Endothelial cell of umbilical vein (primary cell): ENCODE measurements around the gene SH3BP2. TPM values are rescaled to one million over a fixed set of nuclear protein-coding genes. Genes with fewer than 3 reads are reported as not detected.

ENCODE experiments used
- BruUV-seq: library from RNA; stranded (reverse); fragments of 400-500 nt; replicated peaks from 2 replicates; lab custom pipeline; 2021; lab: Mats Ljungman, UMichigan
- CTCF ChIA-PET: fragments of 300-600, 350-600 bp; sonication (Branson Sonifier 250); formaldehyde crosslinking; loops from one replicate; lab custom pipeline; 2021; ENCODE audit warnings: antibody characterized with exemption, inconsistent platforms; lab: Charles Lee
- POLR2A ChIA-PET: fragments of 300-600, 350-600 bp; sonication (Branson Sonifier 250); formaldehyde crosslinking; loops from one replicate; lab custom pipeline; 2021; ENCODE audit warnings: antibody characterized with exemption, inconsistent platforms; lab: Charles Lee
- DNase-seq: peaks from one replicate; pipeline ENCODE4 v3.0.0-alpha.2; 2011; ENCODE audit warnings: low read depth, low spot score
- FAIRE-seq: peaks from 2 replicates; lab custom pipeline; 2011; peaks lifted over from hg19 to GRCh38; lab: Jason Lieb, UNC
- H2AFZ ChIP-seq: 2 replicates; pipeline ENCODE4 v1.6.0; 2012; ENCODE audit warnings: low read depth, low read length, control low read depth, inconsistent platforms
- H3K27ac ChIP-seq: 2 replicates; pipeline ENCODE4 v1.5.1; 2011; ENCODE audit warnings: low read depth, mild to moderate bottlenecking, control low read depth, low read length, moderate library complexity; ENCODE audit not compliant: insufficient read depth
- H3K27me3 ChIP-seq, 2 experiments: 2 replicates each; pipeline versions ENCODE4 v1.6.0 to v1.6.1; 2011; ENCODE audit warnings: low read length in 2 of 2, mixed read lengths in 1 of 2; ENCODE audit not compliant: control insufficient read depth in 2 of 2, insufficient read depth in 2 of 2
- H3K36me3 ChIP-seq, 2 experiments: 2 replicates in 1 of 2; 3 replicates in 1 of 2; pipeline ENCODE4 v1.5.1; 2011; ENCODE audit warnings: low read length in 2 of 2, mild to moderate bottlenecking in 1 of 2, moderate library complexity in 1 of 2; ENCODE audit not compliant: control insufficient read depth in 2 of 2, insufficient read depth in 2 of 2; ENCODE audit errors: extremely low read depth in 1 of 2
- H3K4me1 ChIP-seq: 3 replicates; pipeline ENCODE4 v1.5.1; 2011; ENCODE audit warnings: mild to moderate bottlenecking, low read length; ENCODE audit not compliant: control insufficient read depth, insufficient read depth; ENCODE audit errors: extremely low read depth
- H3K4me2 ChIP-seq: 2 replicates; pipeline ENCODE4 v1.6.1; 2011; ENCODE audit warnings: low read length, control low read depth, mixed read lengths; ENCODE audit not compliant: insufficient read depth
- H3K4me3 ChIP-seq, 3 experiments: fragments of 200-600 bp in 1 of 3; sonication (generic), shearing (Covaris generic) in 1 of 3; replicated peaks in 1 of 3; 2 replicates each; pipeline ENCODE4 v1.5.1; 2011 to 2016; ENCODE audit warnings: control low read depth in 3 of 3, low read length in 3 of 3, mild to moderate bottlenecking in 2 of 3, inconsistent platforms in 1 of 3, low read depth in 1 of 3, moderate library complexity in 1 of 3; ENCODE audit not compliant: insufficient read depth in 1 of 3
- H3K79me2 ChIP-seq: 2 replicates; pipeline ENCODE4 v1.6.0; 2012; ENCODE audit warnings: low read length, inconsistent platforms; ENCODE audit not compliant: control insufficient read depth, insufficient read depth
- H3K9ac ChIP-seq: replicated peaks from 2 replicates; pipeline ENCODE3; 2011; ENCODE audit warnings: low read length, control low read depth; ENCODE audit not compliant: insufficient read depth; ENCODE audit errors: extremely low read depth
- H3K9me1 ChIP-seq: replicated peaks from 3 replicates; pipeline ENCODE4 v1.6.0; 2011; ENCODE audit warnings: mild to moderate bottlenecking, low read length; ENCODE audit not compliant: control insufficient read depth, insufficient read depth; ENCODE audit errors: extremely low read depth
- H3K9me3 ChIP-seq: replicated peaks from 2 replicates; pipeline ENCODE4 v1.5.1; 2012; ENCODE audit warnings: low read length, inconsistent platforms; ENCODE audit not compliant: control insufficient read depth, insufficient read depth
- H4K20me1 ChIP-seq: replicated peaks from 2 replicates; pipeline ENCODE3; 2011; ENCODE audit warnings: mild to moderate bottlenecking, low read length; ENCODE audit not compliant: control insufficient read depth, insufficient read depth; ENCODE audit errors: extremely low read depth
- EZH2 ChIP-seq: IDR thresholded peaks from 2 replicates; pipeline ENCODE4 v1.6.1; 2012; ENCODE audit warnings: borderline replicate concordance, low read depth, mild to moderate bottlenecking, moderate library complexity, low read length, inconsistent platforms; ENCODE audit not compliant: severe bottlenecking
- FOS ChIP-seq: IDR thresholded peaks from 2 replicates; pipeline ENCODE4 v1.6.1; 2011; ENCODE audit warnings: mild to moderate bottlenecking, low read length, moderate library complexity, borderline replicate concordance; ENCODE audit not compliant: insufficient read depth
- GATA2 ChIP-seq: IDR thresholded peaks from 2 replicates; pipeline ENCODE4 v1.7.0; 2011; ENCODE audit warnings: low read depth, mild to moderate bottlenecking, moderate library complexity, mixed read lengths, low read length; ENCODE audit not compliant: insufficient read length, insufficient read depth
- JUN ChIP-seq: IDR thresholded peaks from 2 replicates; pipeline ENCODE4 v1.6.1; 2011; ENCODE audit warnings: borderline replicate concordance, low read depth; ENCODE audit not compliant: insufficient read length, insufficient read depth
- MYC ChIP-seq: IDR thresholded peaks from one replicate; pipeline ENCODE4 v1.6.1; 2011; ENCODE audit warnings: mild to moderate bottlenecking, low read depth, low read length
- POLR2A ChIP-seq: IDR thresholded peaks from 2 replicates; pipeline ENCODE4 v1.6.1; 2012; ENCODE audit warnings: low read depth, mild to moderate bottlenecking, control low read depth, low read length
- POLR2AphosphoS5 ChIP-seq: IDR thresholded peaks from 2 replicates; pipeline ENCODE4 v1.6.1; 2012; ENCODE audit warnings: low read depth, mild to moderate bottlenecking, control low read depth, low read length, moderate library complexity; ENCODE audit not compliant: insufficient read depth
- dilution Hi-C: fragments of 300-500 bp; cut with MboI; formaldehyde crosslinking; loops from one replicate; pipeline ENCODE4 v1.15.0; 2019; ENCODE audit warnings: low sequenced_read_pairs; ENCODE audit not compliant: extremely low pct_ligation_motif_present
- intact Hi-C: fragments of 100-400 bp; cut with micrococcal nuclease; formaldehyde crosslinking; loops from one replicate; pipeline ENCODE4 v1.10.0; 2022
- polyA plus RNA-seq, 4 experiments: library from polyadenylated mRNA; depleted of rRNA in 3 of 4; stranded (reverse) in 3 of 4; unstranded in 1 of 4; fragments of >200 nt; gene quantifications; 2 replicates each; pipeline versions ENCODE4 v1.2.1 to v1.2.3, GENCODE V29; 2011 to 2012; ENCODE audit warnings: missing spikeins in 1 of 4
- total RNA-seq: library from RNA; stranded (reverse); gene quantifications from 2 replicates; pipeline ENCODE4 v1.2.3, GENCODE V29; 2021
- TF ChIP-seq, protein P1 (sequence below), 2 donors: IDR thresholded peaks; 1 replicate in 1 of 2; 2 replicates in 1 of 2; pipeline ENCODE4 v1.5.1; 2011; ENCODE audit warnings: low read length in 2 of 2, mild to moderate bottlenecking in 2 of 2, moderate library complexity in 2 of 2, control low read depth in 1 of 2, inconsistent platforms in 1 of 2, low read depth in 1 of 2; ENCODE audit not compliant: insufficient read depth in 1 of 2; ENCODE audit errors: extremely low read depth in 1 of 2
- TF ChIP-seq, protein P2 (sequence below): IDR thresholded peaks from 2 replicates; pipeline ENCODE4 v1.6.1; 2011; ENCODE audit not compliant: insufficient read depth, insufficient read length

SH3BP2 gene
- total and polyA plus RNA-seq, 2 donors (not counting 3 experiments of a cell fraction or from before 2014, with no cell fraction given) = 69.2 to 73.9 TPM

DNA sequence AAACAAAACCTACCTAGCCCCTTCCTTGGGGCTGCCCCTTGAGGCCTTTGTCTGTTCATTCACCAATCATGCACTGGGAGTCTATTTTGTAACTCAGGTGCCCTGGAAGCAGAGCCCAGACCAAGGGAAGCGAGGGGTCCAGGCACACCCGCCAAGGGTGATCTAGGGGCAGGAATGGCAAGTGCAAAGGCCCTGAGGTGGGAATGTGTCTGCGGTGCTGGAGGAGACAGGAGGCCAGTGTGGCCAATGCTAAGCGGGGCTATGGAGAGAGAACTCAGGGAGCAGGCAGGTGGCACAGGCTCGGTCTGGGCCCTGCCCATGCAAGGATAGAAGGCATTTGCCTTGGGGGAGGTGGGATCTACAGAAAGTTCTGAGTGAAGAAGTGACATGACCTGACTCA lies 3.5 kb upstream of the SH3BP2 start:
- H3K79me2 ChIP-seq = peaks cover 2% of the 10 kb centered on the region
- dilution Hi-C loops = no loop called here
- CTCF ChIA-PET = no interaction called here
- peaks cover 0 to 2% of the 10 kb centered on the region in 2 experiments for H3K27me3 ChIP-seq
- no peak overlapping the region for H2AFZ ChIP-seq
- no peak overlapping the region for H3K4me3 ChIP-seq
- no peak overlapping the region for H3K4me2 ChIP-seq
- H3K9ac ChIP-seq = no peak overlapping the region
- TF ChIP-seq FOS = no peak
- no peak for TF ChIP-seq JUN
- no peak for TF ChIP-seq GATA2
- TF ChIP-seq, protein P1, sequence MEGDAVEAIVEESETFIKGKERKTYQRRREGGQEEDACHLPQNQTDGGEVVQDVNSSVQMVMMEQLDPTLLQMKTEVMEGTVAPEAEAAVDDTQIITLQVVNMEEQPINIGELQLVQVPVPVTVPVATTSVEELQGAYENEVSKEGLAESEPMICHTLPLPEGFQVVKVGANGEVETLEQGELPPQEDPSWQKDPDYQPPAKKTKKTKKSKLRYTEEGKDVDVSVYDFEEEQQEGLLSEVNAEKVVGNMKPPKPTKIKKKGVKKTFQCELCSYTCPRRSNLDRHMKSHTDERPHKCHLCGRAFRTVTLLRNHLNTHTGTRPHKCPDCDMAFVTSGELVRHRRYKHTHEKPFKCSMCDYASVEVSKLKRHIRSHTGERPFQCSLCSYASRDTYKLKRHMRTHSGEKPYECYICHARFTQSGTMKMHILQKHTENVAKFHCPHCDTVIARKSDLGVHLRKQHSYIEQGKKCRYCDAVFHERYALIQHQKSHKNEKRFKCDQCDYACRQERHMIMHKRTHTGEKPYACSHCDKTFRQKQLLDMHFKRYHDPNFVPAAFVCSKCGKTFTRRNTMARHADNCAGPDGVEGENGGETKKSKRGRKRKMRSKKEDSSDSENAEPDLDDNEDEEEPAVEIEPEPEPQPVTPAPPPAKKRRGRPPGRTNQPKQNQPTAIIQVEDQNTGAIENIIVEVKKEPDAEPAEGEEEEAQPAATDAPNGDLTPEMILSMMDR (IDR thresholded peaks at IDR 0.05; ENCODE audit: extremely low read depth in 1 of 2, insufficient read depth in 1 of 2, low read depth in 1 of 2, low read length in 2 of 2) = no peak
- no peak for TF ChIP-seq MYC
- TF ChIP-seq EZH2 = no peak
- TF ChIP-seq, protein P2, sequence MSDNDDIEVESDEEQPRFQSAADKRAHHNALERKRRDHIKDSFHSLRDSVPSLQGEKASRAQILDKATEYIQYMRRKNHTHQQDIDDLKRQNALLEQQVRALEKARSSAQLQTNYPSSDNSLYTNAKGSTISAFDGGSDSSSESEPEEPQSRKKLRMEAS = no peak
- TF ChIP-seq POLR2AphosphoS5 = no peak
- TF ChIP-seq POLR2A = no peak
- no peaks in the 10 kb centered on the region for H3K36me3 ChIP-seq
- H3K27ac ChIP-seq = no peak overlapping the region
- DNase-seq (no peak), FAIRE-seq (no peak)
- H3K9me3 ChIP-seq = no peaks in the 10 kb centered on the region
- POLR2A ChIA-PET = no interaction called here
- H3K9me1 ChIP-seq = no peaks in the 10 kb centered on the region
- intact Hi-C loops = no loop called here
- no TSS peak for BruUV-seq
- peaks cover 8% of the 10 kb centered on the region for H3K4me1 ChIP-seq
- H4K20me1 ChIP-seq = no peaks in the 10 kb centered on the region
